K562 (cell line): Measurements from ENCODE around the gene GPR142. TPM values are rescaled to one million over a fixed set of nuclear protein-coding genes. Genes with fewer than 3 reads are reported as not detected.

Source experiments
- CTBP1 ChIP-seq: fragments of 450-650 bp; IDR thresholded peaks from 2 replicates; pipeline ENCODE4 v1.6.1; 2016; ENCODE audit warnings: borderline replicate concordance
- MED1 ChIP-seq: sonication (generic); formaldehyde crosslinking; IDR thresholded peaks from 2 replicates; pipeline ENCODE4 v1.8.1; 2023; ENCODE audit warnings: missing genetic modification reagents, borderline replicate concordance
- NFIC ChIP-seq: fragments of 450-650 bp; IDR thresholded peaks from 2 replicates; pipeline ENCODE4 v1.6.1; 2017; ENCODE audit warnings: mild to moderate bottlenecking, inconsistent platforms
- RAD21 ChIP-seq, 2 experiments: fragments of 250-450 bp in 1 of 2; fragments of 450-650 bp in 1 of 2; sonication (Bioruptor Pico) in 1 of 2; formaldehyde crosslinking in 1 of 2; IDR thresholded peaks in 1 of 2; conservative IDR thresholded peaks in 1 of 2; 2 replicates each; pipeline versions ENCODE4 v1.4.0 to v1.8.0; 2020 to 2022; ENCODE audit warnings: mild to moderate bottlenecking in 2 of 2, moderate library complexity in 1 of 2
- RB1 ChIP-seq: fragments of 450-650 bp; IDR thresholded peaks from 2 replicates; pipeline ENCODE4 v1.6.1; 2017; ENCODE audit warnings: low read depth, mild to moderate bottlenecking
- SIN3B ChIP-seq: fragments of 450-650 bp; IDR thresholded peaks from 2 replicates; pipeline ENCODE4 v1.6.1; 2017; ENCODE audit warnings: low read depth, mild to moderate bottlenecking, moderate library complexity
- SMC3 ChIP-seq: conservative IDR thresholded peaks from 2 replicates; pipeline ENCODE4 v1.6.1; 2011; ENCODE audit warnings: low read depth, low read length, improper control_type of control experiment; ENCODE audit not compliant: insufficient read depth
- STAG1 ChIP-seq: sonication (generic); formaldehyde crosslinking; IDR thresholded peaks from 2 replicates; pipeline ENCODE4 v1.5.0; 2020; ENCODE audit warnings: missing genetic modification reagents, borderline replicate concordance
- ZNF41 ChIP-seq: fragments of 250-450 bp; sonication (Bioruptor Pico); conservative IDR thresholded peaks from 2 replicates; pipeline ENCODE4 v1.4.0; 2020; ENCODE audit warnings: mild to moderate bottlenecking
- ZNF766 ChIP-seq: fragments of 200-800 bp; sonication (Bioruptor generic); conservative IDR thresholded peaks from 2 replicates; pipeline ENCODE4 v1.6.1; 2016; ENCODE audit warnings: missing genetic modification characterization, missing compliant biosample characterization
- polyA plus RNA-seq, 8 experiments: library from polyadenylated mRNA; depleted of rRNA in 4 of 8; stranded (reverse) in 5 of 8; unstranded in 3 of 8; fragments of >200 nt; fragmentation: Nextera tagmentation in 2 of 8; fragmentation: Illumina TruSeq in 1 of 8; extraction: Ambion mirVana in 2 of 8; extraction: Trizol in 1 of 8; gene quantifications; 2 replicates each; pipeline versions ENCODE4 v1.2.1 to v1.2.3, GENCODE V29; 2011 to 2014; ENCODE audit warnings: inconsistent platforms in 1 of 8, missing spikeins in 1 of 8
- total RNA-seq, 7 experiments: library from RNA; depleted of rRNA in 6 of 7; stranded (reverse); fragments of >200 nt in 6 of 7; fragmentation: Illumina TruSeq in 2 of 7; extraction: Trizol in 2 of 7; gene quantifications; 2 replicates each; pipeline versions ENCODE4 v1.2.1 to v1.2.3, GENCODE V29; 2011 to 2021; ENCODE audit warnings: low replicate concordance in 1 of 7
- TF ChIP-seq, protein P1 (sequence below), 2 experiments: fragments of 450-650 bp; formaldehyde crosslinking in 1 of 2; IDR thresholded peaks; 2 replicates each; pipeline versions ENCODE4 v1.4.0 to v1.6.1; 2014 to 2020; ENCODE audit warnings: mild to moderate bottlenecking in 2 of 2, borderline replicate concordance in 1 of 2, low read depth in 1 of 2
- TF ChIP-seq, protein P2 (sequence below): sonication (generic); formaldehyde crosslinking; IDR thresholded peaks from 2 replicates; pipeline ENCODE4 v1.8.0; 2022; ENCODE audit warnings: missing genetic modification reagents, mild to moderate bottlenecking, moderate library complexity, borderline replicate concordance
- TF ChIP-seq, protein P3 (sequence below): fragments of 450-650 bp; formaldehyde crosslinking; IDR thresholded peaks from 2 replicates; pipeline ENCODE4 v1.4.0; 2020; ENCODE audit warnings: mild to moderate bottlenecking, moderate library complexity
- TF ChIP-seq, protein P4 (sequence below): fragments of 250-450 bp; sonication (Bioruptor Pico); IDR thresholded peaks from 2 replicates; pipeline ENCODE4 v1.8.0; 2022; ENCODE audit warnings: inconsistent platforms, mild to moderate bottlenecking, moderate library complexity, borderline replicate concordance

GPR142 gene
- total and polyA plus RNA-seq, 9 of the 15 experiments (the other 6 are each of a cell fraction or from before 2014, with no cell fraction given) = not detected

DNA sequence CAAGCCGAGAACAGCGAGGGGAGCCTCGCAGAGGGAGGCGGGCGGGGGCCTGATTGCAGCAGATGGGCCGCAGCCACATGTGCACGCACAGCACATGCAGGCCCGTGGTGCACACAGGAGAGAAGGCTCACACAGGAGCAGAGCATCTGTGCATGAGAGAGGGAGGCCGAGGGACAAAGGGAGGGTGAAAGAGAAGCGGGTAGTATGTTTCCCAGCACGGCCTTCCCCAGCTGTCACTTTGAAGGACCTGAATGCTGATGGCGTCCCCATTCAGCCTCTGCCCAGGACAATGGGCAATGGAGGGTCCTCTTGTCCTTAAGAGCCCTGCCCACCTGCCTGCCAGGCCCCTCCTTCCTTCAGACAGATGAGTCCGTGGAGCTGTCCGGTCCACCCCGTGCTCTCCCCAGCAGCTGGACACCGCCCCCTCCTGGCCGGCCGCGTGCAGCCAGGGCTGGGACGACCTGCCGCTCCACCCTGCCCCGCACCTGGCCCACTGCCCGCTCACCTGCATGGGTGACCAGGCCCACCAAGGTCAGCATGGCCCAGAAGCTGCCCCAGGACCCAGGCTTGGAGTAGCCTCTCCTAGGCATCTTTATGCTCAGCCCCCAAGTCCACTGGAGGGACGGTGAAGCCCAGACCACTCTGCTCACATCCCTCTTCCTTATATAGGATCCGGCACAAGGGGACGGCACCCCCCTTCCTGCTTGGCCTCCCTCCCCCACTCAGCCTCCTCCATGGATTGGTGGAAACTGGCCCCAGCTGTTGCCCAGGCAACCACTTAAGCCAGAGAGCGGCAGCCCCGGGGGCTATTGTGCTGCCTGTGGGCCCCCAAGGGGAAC, 5.9 kb upstream of the GPR142 start, which contains the start of gene BTBD17 (continued):
- TF ChIP-seq, protein P1, sequence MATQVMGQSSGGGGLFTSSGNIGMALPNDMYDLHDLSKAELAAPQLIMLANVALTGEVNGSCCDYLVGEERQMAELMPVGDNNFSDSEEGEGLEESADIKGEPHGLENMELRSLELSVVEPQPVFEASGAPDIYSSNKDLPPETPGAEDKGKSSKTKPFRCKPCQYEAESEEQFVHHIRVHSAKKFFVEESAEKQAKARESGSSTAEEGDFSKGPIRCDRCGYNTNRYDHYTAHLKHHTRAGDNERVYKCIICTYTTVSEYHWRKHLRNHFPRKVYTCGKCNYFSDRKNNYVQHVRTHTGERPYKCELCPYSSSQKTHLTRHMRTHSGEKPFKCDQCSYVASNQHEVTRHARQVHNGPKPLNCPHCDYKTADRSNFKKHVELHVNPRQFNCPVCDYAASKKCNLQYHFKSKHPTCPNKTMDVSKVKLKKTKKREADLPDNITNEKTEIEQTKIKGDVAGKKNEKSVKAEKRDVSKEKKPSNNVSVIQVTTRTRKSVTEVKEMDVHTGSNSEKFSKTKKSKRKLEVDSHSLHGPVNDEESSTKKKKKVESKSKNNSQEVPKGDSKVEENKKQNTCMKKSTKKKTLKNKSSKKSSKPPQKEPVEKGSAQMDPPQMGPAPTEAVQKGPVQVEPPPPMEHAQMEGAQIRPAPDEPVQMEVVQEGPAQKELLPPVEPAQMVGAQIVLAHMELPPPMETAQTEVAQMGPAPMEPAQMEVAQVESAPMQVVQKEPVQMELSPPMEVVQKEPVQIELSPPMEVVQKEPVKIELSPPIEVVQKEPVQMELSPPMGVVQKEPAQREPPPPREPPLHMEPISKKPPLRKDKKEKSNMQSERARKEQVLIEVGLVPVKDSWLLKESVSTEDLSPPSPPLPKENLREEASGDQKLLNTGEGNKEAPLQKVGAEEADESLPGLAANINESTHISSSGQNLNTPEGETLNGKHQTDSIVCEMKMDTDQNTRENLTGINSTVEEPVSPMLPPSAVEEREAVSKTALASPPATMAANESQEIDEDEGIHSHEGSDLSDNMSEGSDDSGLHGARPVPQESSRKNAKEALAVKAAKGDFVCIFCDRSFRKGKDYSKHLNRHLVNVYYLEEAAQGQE (IDR thresholded peaks at IDR 0.05; ENCODE audit: borderline replicate concordance) = peak; percentile 83
- TF ChIP-seq, protein P1 (CRISPR knock-in tag; IDR thresholded peaks at IDR 0.05; ENCODE audit: low read depth) = no peak
- TF ChIP-seq ZNF41 = no peak
- TF ChIP-seq RAD21 (CRISPR knock-in tag; conservative IDR thresholded peaks at IDR 0.05 in 1 of 2, IDR thresholded peaks at IDR 0.05 in 1 of 2) = peak; percentile 85 to 91
- TF ChIP-seq MED1 (CRISPR knock-in tag) = 0 out of 2 replicates have a peak, but pooled peaks have one; percentile 39
- TF ChIP-seq, protein P2, sequence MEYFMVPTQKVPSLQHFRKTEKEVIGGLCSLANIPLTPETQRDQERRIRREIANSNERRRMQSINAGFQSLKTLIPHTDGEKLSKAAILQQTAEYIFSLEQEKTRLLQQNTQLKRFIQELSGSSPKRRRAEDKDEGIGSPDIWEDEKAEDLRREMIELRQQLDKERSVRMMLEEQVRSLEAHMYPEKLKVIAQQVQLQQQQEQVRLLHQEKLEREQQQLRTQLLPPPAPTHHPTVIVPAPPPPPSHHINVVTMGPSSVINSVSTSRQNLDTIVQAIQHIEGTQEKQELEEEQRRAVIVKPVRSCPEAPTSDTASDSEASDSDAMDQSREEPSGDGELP (CRISPR knock-in tag) = peak; percentile 20; the same call in 1 of the 2 replicates
- TF ChIP-seq, protein P3, sequence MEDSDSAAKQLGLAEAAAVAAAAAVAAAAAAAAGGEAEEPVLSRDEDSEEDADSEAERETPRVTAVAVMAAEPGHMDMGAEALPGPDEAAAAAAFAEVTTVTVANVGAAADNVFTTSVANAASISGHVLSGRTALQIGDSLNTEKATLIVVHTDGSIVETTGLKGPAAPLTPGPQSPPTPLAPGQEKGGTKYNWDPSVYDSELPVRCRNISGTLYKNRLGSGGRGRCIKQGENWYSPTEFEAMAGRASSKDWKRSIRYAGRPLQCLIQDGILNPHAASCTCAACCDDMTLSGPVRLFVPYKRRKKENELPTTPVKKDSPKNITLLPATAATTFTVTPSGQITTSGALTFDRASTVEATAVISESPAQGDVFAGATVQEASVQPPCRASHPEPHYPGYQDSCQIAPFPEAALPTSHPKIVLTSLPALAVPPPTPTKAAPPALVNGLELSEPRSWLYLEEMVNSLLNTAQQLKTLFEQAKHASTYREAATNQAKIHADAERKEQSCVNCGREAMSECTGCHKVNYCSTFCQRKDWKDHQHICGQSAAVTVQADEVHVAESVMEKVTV (CRISPR knock-in tag) = peak; percentile 77
- TF ChIP-seq ZNF766 (CRISPR knock-in tag) = no peak
- TF ChIP-seq SIN3B = no peak
- TF ChIP-seq, protein P4, sequence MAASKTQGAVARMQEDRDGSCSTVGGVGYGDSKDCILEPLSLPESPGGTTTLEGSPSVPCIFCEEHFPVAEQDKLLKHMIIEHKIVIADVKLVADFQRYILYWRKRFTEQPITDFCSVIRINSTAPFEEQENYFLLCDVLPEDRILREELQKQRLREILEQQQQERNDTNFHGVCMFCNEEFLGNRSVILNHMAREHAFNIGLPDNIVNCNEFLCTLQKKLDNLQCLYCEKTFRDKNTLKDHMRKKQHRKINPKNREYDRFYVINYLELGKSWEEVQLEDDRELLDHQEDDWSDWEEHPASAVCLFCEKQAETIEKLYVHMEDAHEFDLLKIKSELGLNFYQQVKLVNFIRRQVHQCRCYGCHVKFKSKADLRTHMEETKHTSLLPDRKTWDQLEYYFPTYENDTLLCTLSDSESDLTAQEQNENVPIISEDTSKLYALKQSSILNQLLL (CRISPR knock-in tag) = no peak
- peak; percentile 45; the same call in 1 of the 2 replicates for TF ChIP-seq CTBP1
- TF ChIP-seq RB1 = peak; percentile 62; the same call in 1 of the 2 replicates
- peak; percentile 58 for TF ChIP-seq NFIC
- peak; percentile 86 for TF ChIP-seq SMC3
- TF ChIP-seq STAG1 = peak; percentile 89
